K562 (cell line): ENCODE results near the gene SELENOW. TPM values are rescaled to one million over a fixed set of nuclear protein-coding genes. Genes with fewer than 3 reads are reported as not detected.

ENCODE experiments used
- ATAC-seq: fragments of 200-7000 bp; cut with Tn5 transposase; 3 replicates; pipeline ENCODE4 v1.9.1; 2020; ENCODE audit warnings: moderate library complexity
- BruUV-seq: library from RNA; stranded (reverse); fragments of 400-500 nt; replicated peaks from 2 replicates; lab custom pipeline; 2021; lab: Mats Ljungman, UMichigan
- CTCF ChIA-PET: fragments of 300-600 bp; formaldehyde crosslinking; extraction: SDS; loops from one replicate; lab custom pipeline; 2021; ENCODE audit warnings: low intra/inter-chr PET ratio; lab: Yijun Ruan, JAX
- POLR2A ChIA-PET: fragments of 300-600, 350-650 bp; sonication (Branson Sonifier 250); formaldehyde crosslinking; extraction: SDS; loops from one replicate; lab custom pipeline; 2021; ENCODE audit warnings: antibody characterized with exemption, inconsistent platforms; lab: Yijun Ruan, JAX
- DNase-seq, 4 experiments: peaks; one replicate each; pipeline versions ENCODE4 v3.0.0 to v3.0.0-alpha.2; 2011 to 2018; ENCODE audit warnings: low spot score in 3 of 4, mixed read lengths in 3 of 4; ENCODE audit errors: extremely low read depth in 1 of 4
- FAIRE-seq: peaks from 2 replicates; lab custom pipeline; 2011; peaks lifted over from hg19 to GRCh38; lab: Jason Lieb, UNC
- H2AFZ ChIP-seq: 2 replicates; pipeline ENCODE4 v1.6.0; 2011; ENCODE audit warnings: low read depth, low read length, control low read depth, inconsistent platforms
- H3K27ac ChIP-seq: fragments of 200-600 bp; 3 replicates; pipeline ENCODE4 v1.8.0; 2011; ENCODE audit warnings: low read depth, mild to moderate bottlenecking, control low read depth, inconsistent platforms, low read length, moderate library complexity, mixed read lengths; ENCODE audit errors: extremely low read depth
- H3K27me3 ChIP-seq, 2 experiments: fragments of 300-600 bp in 1 of 2; 2 replicates in 1 of 2; 3 replicates in 1 of 2; pipeline versions ENCODE4 v1.6.0 to v1.8.0; 2011; ENCODE audit warnings: inconsistent platforms in 2 of 2, low read length in 2 of 2, mild to moderate bottlenecking in 1 of 2, mixed read lengths in 1 of 2, moderate library complexity in 1 of 2; ENCODE audit not compliant: control insufficient read depth in 2 of 2, insufficient read depth in 2 of 2
- H3K36me3 ChIP-seq: fragments of 300-600 bp; 3 replicates; pipeline ENCODE4 v1.8.0; 2011; ENCODE audit warnings: mild to moderate bottlenecking, low read length, inconsistent platforms; ENCODE audit not compliant: control insufficient read depth, insufficient read depth
- H3K4me1 ChIP-seq, 2 experiments: fragments of 200-600 bp in 1 of 2; replicated peaks in 1 of 2; 2 replicates in 1 of 2; 3 replicates in 1 of 2; pipeline versions ENCODE4 v1.5.1 to v1.8.0; 2011; ENCODE audit warnings: inconsistent platforms in 2 of 2, low read length in 2 of 2, mild to moderate bottlenecking in 1 of 2, mixed read lengths in 1 of 2, moderate library complexity in 1 of 2; ENCODE audit not compliant: control insufficient read depth in 2 of 2, insufficient read depth in 2 of 2
- H3K4me2 ChIP-seq: 2 replicates; pipeline ENCODE4 v1.6.1; 2011; ENCODE audit warnings: low read length, control low read depth, inconsistent platforms, mixed read lengths; ENCODE audit not compliant: insufficient read depth
- H3K4me3 ChIP-seq: fragments of 200-600 bp; sonication (generic), shearing (Covaris generic); 2 replicates; pipeline ENCODE4 v1.5.1; 2016; ENCODE audit warnings: control low read depth, inconsistent platforms
- H3K79me2 ChIP-seq: fragments of 200-600 bp; 3 replicates; pipeline ENCODE4 v1.8.0; 2011; ENCODE audit warnings: low read length, inconsistent platforms; ENCODE audit not compliant: control insufficient read depth, insufficient read depth
- H3K9ac ChIP-seq, 2 experiments: 2 replicates each; pipeline versions ENCODE4 v1.6.0 to v1.6.1; 2011; ENCODE audit warnings: low read depth in 2 of 2, low read length in 2 of 2, control low read depth in 1 of 2, inconsistent platforms in 1 of 2, mild to moderate bottlenecking in 1 of 2, mixed read lengths in 1 of 2; ENCODE audit not compliant: insufficient read depth in 1 of 2
- H3K9me1 ChIP-seq: one replicate; pipeline ENCODE4 v1.6.0; 2011; ENCODE audit warnings: inconsistent platforms, mild to moderate bottlenecking, low read length, moderate library complexity; ENCODE audit not compliant: control insufficient read depth, insufficient read depth
- H3K9me3 ChIP-seq: replicated peaks from 2 replicates; pipeline ENCODE4 v1.5.1; 2011; ENCODE audit warnings: low read depth, low read length, inconsistent platforms; ENCODE audit not compliant: control insufficient read depth, insufficient read depth
- H4K20me1 ChIP-seq: replicated peaks from 2 replicates; pipeline ENCODE4 v1.6.1; 2011; ENCODE audit warnings: low read length, inconsistent platforms, mixed read lengths; ENCODE audit not compliant: control insufficient read depth, insufficient read depth
- MEF2D ChIP-seq: conservative IDR thresholded peaks from 2 replicates; pipeline ENCODE4 v1.6.1; 2016; ENCODE audit warnings: low read depth, missing genetic modification characterization, missing compliant biosample characterization
- POLR2B ChIP-seq: fragments of 450-650 bp; IDR thresholded peaks from 2 replicates; pipeline ENCODE4 v1.6.1; 2018; ENCODE audit warnings: low read depth; ENCODE audit not compliant: partially characterized antibody
- PYGO2 ChIP-seq: fragments of 450-650 bp; IDR thresholded peaks from 2 replicates; pipeline ENCODE4 v1.6.1; 2016; ENCODE audit warnings: mild to moderate bottlenecking, missing genetic modification characterization, moderate library complexity, missing compliant biosample characterization
- RUNX1 ChIP-seq: sonication (generic); IDR thresholded peaks from 2 replicates; pipeline ENCODE4 v1.6.1; 2016; ENCODE audit warnings: antibody characterized with exemption, low read depth
- ZNF146 ChIP-seq: IDR thresholded peaks from one replicate; pipeline ENCODE4 v1.6.1; 2018; ENCODE audit warnings: missing compliant biosample characterization; ENCODE audit not compliant: unreplicated experiment
- WGBS: fragments of 100-300 bp; shearing (Covaris generic); methylation state at CpG from one replicate; pipeline ENCODE4 v1.1.6; 2016; ENCODE audit warnings: low coverage, mixed read lengths; ENCODE audit not compliant: insufficient coverage; ENCODE audit errors: missing lambda C conversion rate; 5-methylcytosine and 5-hydroxymethylcytosine counted together
- in situ Hi-C: fragments of 300-500 bp; cut with MboI; formaldehyde crosslinking; loops from 4 replicates; pipeline ENCODE4 v1.15.0; 2018; ENCODE audit warnings: inconsistent platforms, mixed read lengths
- intact Hi-C: fragments of 100-400 bp; cut with micrococcal nuclease; formaldehyde crosslinking; loops from 2 replicates; pipeline ENCODE4 v1.14.2; 2022
- polyA plus RNA-seq, 8 experiments: library from polyadenylated mRNA; depleted of rRNA in 4 of 8; stranded (reverse) in 5 of 8; unstranded in 3 of 8; fragments of >200 nt; fragmentation: Nextera tagmentation in 2 of 8; fragmentation: Illumina TruSeq in 1 of 8; extraction: Ambion mirVana in 2 of 8; extraction: Trizol in 1 of 8; gene quantifications; 2 replicates each; pipeline versions ENCODE4 v1.2.1 to v1.2.3, GENCODE V29; 2011 to 2014; ENCODE audit warnings: inconsistent platforms in 1 of 8, missing spikeins in 1 of 8
- total RNA-seq, 7 experiments: library from RNA; depleted of rRNA in 6 of 7; stranded (reverse); fragments of >200 nt in 6 of 7; fragmentation: Illumina TruSeq in 2 of 7; extraction: Trizol in 2 of 7; gene quantifications; 2 replicates each; pipeline versions ENCODE4 v1.2.1 to v1.2.3, GENCODE V29; 2011 to 2021; ENCODE audit warnings: low replicate concordance in 1 of 7

The SELENOW gene
- total and polyA plus RNA-seq, 9 of the 15 experiments (the other 6 are each of a cell fraction or from before 2014, with no cell fraction given), result 91.9 to 279 (median 156) TPM

- no peaks in the 10 kb centered on the region; a peak in 1 of 5 replicates for H3K4me1 ChIP-seq
- no peaks in the 10 kb centered on the region for H3K36me3 ChIP-seq
- H3K9me3 ChIP-seq, result no peaks in the 10 kb centered on the region
- no peaks in the 10 kb centered on the region for H3K9me1 ChIP-seq
- H3K4me2 ChIP-seq, result no peak overlapping the region
- H4K20me1 ChIP-seq, result no peaks in the 10 kb centered on the region
- no TSS peak for BruUV-seq
- no peaks in the 10 kb centered on the region for H3K79me2 ChIP-seq
- no peak for TF ChIP-seq MEF2D (tag)
- TF ChIP-seq ZNF146, result peak; percentile 64
- H2AFZ ChIP-seq, result no peak overlapping the region
- H3K27ac ChIP-seq, result no peak overlapping the region
- WGBS, result 5% methylated on average over 6 of the region's 6 CpGs
- ChIA-PET POLR2A (no interaction called here), CTCF (no interaction called here)
- in situ Hi-C loops, result no loop called here
- no peak for ATAC-seq
- DNase-seq, result no peak
- H3K4me3 ChIP-seq, result no peak overlapping the region
- FAIRE-seq, result peak; percentile 44
- no peak overlapping the region for H3K9ac ChIP-seq
- intact Hi-C loops, result no loop called here
- peaks cover 12 to 27% of the 10 kb centered on the region in 2 experiments; a peak in 4 of 5 replicates for H3K27me3 ChIP-seq
Measured at GRCh38 chr19:47806435-47806834, 27.9 kb downstream of the SELENOW start.

- in situ Hi-C loops, result no loop called here
- 24% methylated on average over 13 of the region's 17 CpGs for WGBS
- Histone ChIP-seq H3K4me1 (peaks cover 0 to 4% of the 10 kb centered on the region in 2 experiments; a peak in 1 of 5 replicates), H3K79me2 (no peaks in the 10 kb centered on the region), H3K9me3 (no peaks in the 10 kb centered on the region), H3K9ac (0 out of 4 replicates have a peak overlapping the region, but pooled peaks of 1 of the 2 experiments have one; percentile 13), H3K4me2 (no peak overlapping the region), H3K9me1 (no peaks in the 10 kb centered on the region), H2AFZ (0 out of 2 replicates have a peak overlapping the region, but pooled peaks have one; percentile 44), H3K27ac (no peak overlapping the region), H3K27me3 (peaks cover 0 to 23% of the 10 kb centered on the region in 2 experiments; a peak in 2 of 5 replicates), H3K4me3 (no peak overlapping the region), H4K20me1 (no peaks in the 10 kb centered on the region), H3K36me3 (no peaks in the 10 kb centered on the region)
- ChIA-PET CTCF (interaction anchor here (1.3 to 2.5 kb wide), 2 partner anchors 36 to 50 kb away, joined by 4 to 15 read pairs; no protein-coding TSS in a partner anchor), POLR2A (interaction anchor here (0.9 kb wide), 1 partner anchor 8 kb away, joined by 3 read pairs; the partner anchor contains the start of gene CRX)
- peak; percentile 82 for FAIRE-seq
- intact Hi-C loops, result loop anchor here (1.0 kb wide), 1 partner anchor 50 kb away; no protein-coding TSS in a partner anchor
- no TSS peak for BruUV-seq
- ATAC-seq, result peak; percentile 100
- DNase-seq, result peak; percentile 88 to 96 (median 92)
- no peak for TF ChIP-seq PYGO2 (tag)
- TF ChIP-seq POLR2B, result no peak
- TF ChIP-seq RUNX1, result 0 out of 2 replicates have a peak, but pooled peaks have one; percentile 31
Measured at GRCh38 chr19:47813304-47813994, 34.9 kb downstream of the SELENOW start.
